Ascending aorta (tissue), 2 donors: Measurements from ENCODE around the gene SLC4A8. TPM values are rescaled to one million over a fixed set of nuclear protein-coding genes. Genes with fewer than 3 reads are reported as not detected.
A peak's percentile ranks its signal among the peaks of the same experiment; 100 is the strongest.

ENCODE experiments used
- DNase-seq, 2 donors: peaks; one replicate each; pipeline ENCODE4 v3.0.0-alpha.2; 2019; ENCODE audit warnings: low spot score in 2 of 2
- H3K27ac ChIP-seq, 2 donors: fragments of 200-600 bp; sonication (generic); one replicate each; pipeline ENCODE4 v1.5.1; 2016 to 2017; ENCODE audit warnings: mild to moderate bottlenecking in 1 of 2
- H3K27me3 ChIP-seq: fragments of 200-600 bp; sonication (generic); one replicate; pipeline ENCODE4 v1.5.1; 2017
- H3K36me3 ChIP-seq, 2 donors: fragments of 200-600 bp; sonication (generic); one replicate each; pipeline ENCODE4 v1.5.1; 2016
- H3K4me1 ChIP-seq, 2 donors: fragments of 200-600 bp; sonication (generic); one replicate each; pipeline ENCODE4 v1.5.1; 2016 to 2017; ENCODE audit warnings: mild to moderate bottlenecking in 1 of 2
- H3K4me3 ChIP-seq, 2 donors: fragments of 200-600 bp; sonication (generic); one replicate each; pipeline ENCODE4 v1.5.1; 2016 to 2017; ENCODE audit warnings: mild to moderate bottlenecking in 1 of 2
- H3K9me3 ChIP-seq, 2 donors: fragments of 200-600 bp; sonication (generic); one replicate each; pipeline ENCODE4 v1.5.1; 2016
- CTCF ChIP-seq, 3 experiments: fragments of 200-600 bp in 2 of 3; fragments of 450-650 bp in 1 of 3; sonication (generic) in 2 of 3; IDR thresholded peaks; one replicate each; pipeline ENCODE4 v1.5.1; 2016 to 2019; ENCODE audit warnings: antibody characterized with exemption in 3 of 3, mild to moderate bottlenecking in 1 of 3, moderate library complexity in 1 of 3
- intact Hi-C: fragments of 100-400 bp; cut with DNase I; formaldehyde crosslinking; loops from one replicate; pipeline ENCODE4 v1.15.1; 2023
- total RNA-seq: library from RNA; depleted of rRNA; stranded (reverse); fragments of >200 nt; gene quantifications from one replicate; pipeline ENCODE4 v1.1.0, GENCODE V29; 2016

The SLC4A8 gene
- total RNA-seq, 1 donor from 2014 or later, result not detected

GRCh38 chr12:51381226-51382079 is 43.2 kb upstream of the SLC4A8 start:
- Histone ChIP-seq H3K27ac (no peak overlapping the region), H3K36me3 (no peaks in the 10 kb centered on the region), H3K27me3 (no peaks in the 10 kb centered on the region), H3K9me3 (no peaks in the 10 kb centered on the region), H3K4me3 (no peak overlapping the region), H3K4me1 (no peaks in the 10 kb centered on the region)
- no peak for TF ChIP-seq CTCF (IDR thresholded peaks at IDR 0.05)
- no peak for DNase-seq
- intact Hi-C loops, result no loop called here

DNA sequence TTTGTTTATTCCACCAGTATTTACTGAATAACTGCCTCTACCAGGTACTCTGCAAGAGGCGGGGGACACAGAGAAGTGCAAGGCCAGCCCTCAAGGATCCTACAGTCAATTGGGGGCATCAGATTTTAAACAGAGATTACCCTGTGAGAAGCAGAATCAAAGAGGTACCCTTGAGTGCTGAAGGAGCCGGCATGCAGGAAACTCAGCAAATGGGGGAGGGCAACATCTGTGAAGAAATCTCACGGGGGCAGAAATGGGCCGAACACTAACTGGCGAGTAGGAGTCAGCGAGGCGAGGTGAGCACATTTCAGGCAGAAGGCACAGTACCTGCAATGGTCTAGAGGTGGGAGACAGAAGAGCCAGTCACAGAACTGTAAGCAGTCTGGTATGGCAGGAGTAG is 42.5 kb upstream of the SLC4A8 start:
- H3K4me1 ChIP-seq, result no peaks in the 10 kb centered on the region
- intact Hi-C loops, result no loop called here
- DNase-seq, result no peak
- H3K27me3 ChIP-seq, result no peaks in the 10 kb centered on the region
- no peaks in the 10 kb centered on the region for H3K36me3 ChIP-seq
- no peak for TF ChIP-seq CTCF (IDR thresholded peaks at IDR 0.05)
- no peak overlapping the region for H3K4me3 ChIP-seq
- no peak overlapping the region for H3K27ac ChIP-seq
- H3K9me3 ChIP-seq, result no peaks in the 10 kb centered on the region

- no peak for DNase-seq
- TF ChIP-seq CTCF (IDR thresholded peaks at IDR 0.05), result no peak
- Histone ChIP-seq H3K4me3 (no peak overlapping the region), H3K27me3 (no peaks in the 10 kb centered on the region), H3K27ac (no peak overlapping the region), H3K9me3 (no peaks in the 10 kb centered on the region), H3K4me1 (no peaks in the 10 kb centered on the region), H3K36me3 (no peaks in the 10 kb centered on the region)
- intact Hi-C loops, result no loop called here
Observed at GRCh38 chr12:51383269-51383905, 41.2 kb upstream of the SLC4A8 start.

- Histone ChIP-seq H3K4me1 (peaks cover 0 to 3% of the 10 kb centered on the region in 2 donors), H3K27ac (no peak overlapping the region), H3K36me3 (no peaks in the 10 kb centered on the region), H3K27me3 (no peaks in the 10 kb centered on the region), H3K9me3 (no peaks in the 10 kb centered on the region), H3K4me3 (no peak overlapping the region)
- intact Hi-C loops, result no loop called here
- DNase-seq, result no peak
- TF ChIP-seq CTCF (IDR thresholded peaks at IDR 0.05), result no peak
Observed at GRCh38 chr12:51386351-51386750, 38.3 kb upstream of the SLC4A8 start.

GRCh38 chr12:51388069-51388799 is 36.4 kb upstream of the SLC4A8 start:
- Histone ChIP-seq H3K9me3 (no peaks in the 10 kb centered on the region), H3K27me3 (no peaks in the 10 kb centered on the region), H3K27ac (no peak overlapping the region), H3K36me3 (no peaks in the 10 kb centered on the region), H3K4me1 (peaks cover 0 to 7% of the 10 kb centered on the region in 2 donors), H3K4me3 (no peak overlapping the region)
- TF ChIP-seq CTCF (IDR thresholded peaks at IDR 0.05), result no peak
- peak in 1 of 2 donors; percentile 69 for DNase-seq
- intact Hi-C loops, result no loop called here
